GM19397 (cell line): Measurements from ENCODE around the gene RPL13A.

Experiments used
- ATAC-seq: cut with Tn5 transposase; IDR thresholded peaks from one replicate; pipeline ENCODE4 v1.9.1; 2021; ENCODE audit warnings: mild to moderate bottlenecking, moderate library complexity; ENCODE audit not compliant: unreplicated experiment

RPL13A gene

DNA sequence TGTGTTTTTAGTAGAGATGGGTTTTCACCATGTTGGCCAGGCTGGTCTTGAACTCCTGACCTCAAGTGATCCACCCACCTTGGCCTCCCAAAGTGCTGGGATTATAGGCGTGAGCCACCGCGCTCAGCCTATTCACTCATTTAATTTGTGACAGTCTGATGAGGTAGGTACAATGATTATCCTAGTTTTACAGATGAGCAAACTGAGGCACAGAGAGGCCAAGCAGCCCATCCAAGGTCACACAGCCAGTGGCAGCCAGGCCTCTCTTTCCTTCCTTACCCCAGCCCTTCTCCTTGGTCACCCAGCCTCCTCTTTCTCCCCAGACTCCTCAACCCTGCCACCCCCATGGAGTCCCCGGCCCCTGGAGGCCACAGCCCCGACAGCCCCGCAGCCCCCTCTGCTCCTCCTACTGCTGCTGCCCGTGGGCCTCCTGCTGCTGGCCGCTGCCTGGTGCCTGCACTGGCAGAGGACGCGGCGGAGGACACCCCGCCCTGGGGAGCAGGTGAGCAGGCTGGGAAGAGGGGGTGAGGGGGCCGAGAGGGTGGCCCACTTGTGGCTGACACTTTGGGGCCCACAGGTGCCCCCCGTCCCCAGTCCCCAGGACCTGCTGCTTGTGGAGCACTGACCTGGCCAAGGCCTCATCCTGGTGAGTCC is 7.3 kb upstream of the RPL13A start:
- no peak for ATAC-seq

DNA sequence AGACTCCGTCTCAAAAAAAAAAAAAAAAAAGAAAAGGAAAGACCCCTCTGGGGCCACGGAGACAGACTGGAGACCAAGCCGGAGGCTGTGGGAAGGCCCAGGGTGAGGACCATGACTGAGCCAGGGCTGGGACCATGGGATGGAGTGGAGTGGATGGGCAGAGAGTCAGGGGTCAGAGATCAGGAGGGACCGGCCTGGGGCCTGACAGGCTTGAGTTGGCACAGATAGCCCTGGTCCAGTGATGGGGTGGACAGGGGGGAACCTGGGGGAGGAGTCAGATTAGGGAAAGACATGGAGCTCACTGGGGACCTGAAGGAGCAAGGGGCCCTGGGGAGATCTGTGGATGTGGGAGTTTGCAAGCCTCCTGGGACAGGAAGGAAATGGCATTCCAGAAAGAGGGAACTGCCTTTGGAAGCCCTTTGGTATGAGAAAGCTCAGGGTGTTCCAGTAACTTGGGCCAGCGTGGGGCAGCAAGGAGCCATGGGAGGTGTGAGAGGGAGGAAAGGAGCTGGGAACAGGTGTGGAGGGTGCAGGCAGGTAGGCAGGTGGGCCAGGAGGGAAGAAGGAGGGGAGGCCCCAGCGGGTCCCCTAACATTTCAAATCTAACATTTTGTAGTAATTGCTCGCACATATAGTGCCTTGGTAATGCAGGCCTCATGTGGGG is 6.3 kb upstream of the RPL13A start:
- ATAC-seq = no peak

DNA sequence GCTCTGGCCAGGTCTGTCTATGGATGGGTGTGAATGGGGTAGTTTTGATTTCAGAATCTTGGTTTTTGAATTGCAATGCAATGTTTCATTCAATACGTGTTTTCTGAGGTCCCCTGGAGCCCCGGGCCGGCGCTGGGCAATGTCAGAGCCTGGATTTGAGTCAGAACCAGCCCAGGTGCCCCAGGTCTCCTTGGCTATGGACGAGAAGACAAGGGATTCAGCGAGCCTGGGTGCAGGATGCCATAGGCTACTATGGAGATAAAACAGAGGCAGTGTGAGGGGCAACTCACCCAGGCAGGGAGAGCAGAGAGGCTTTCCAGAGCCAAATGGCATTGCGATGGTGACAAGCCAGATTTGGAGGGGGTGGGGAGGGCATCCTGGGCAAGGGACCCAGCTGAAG is 1.2 kb upstream of the RPL13A start:
- no peak for ATAC-seq

DNA sequence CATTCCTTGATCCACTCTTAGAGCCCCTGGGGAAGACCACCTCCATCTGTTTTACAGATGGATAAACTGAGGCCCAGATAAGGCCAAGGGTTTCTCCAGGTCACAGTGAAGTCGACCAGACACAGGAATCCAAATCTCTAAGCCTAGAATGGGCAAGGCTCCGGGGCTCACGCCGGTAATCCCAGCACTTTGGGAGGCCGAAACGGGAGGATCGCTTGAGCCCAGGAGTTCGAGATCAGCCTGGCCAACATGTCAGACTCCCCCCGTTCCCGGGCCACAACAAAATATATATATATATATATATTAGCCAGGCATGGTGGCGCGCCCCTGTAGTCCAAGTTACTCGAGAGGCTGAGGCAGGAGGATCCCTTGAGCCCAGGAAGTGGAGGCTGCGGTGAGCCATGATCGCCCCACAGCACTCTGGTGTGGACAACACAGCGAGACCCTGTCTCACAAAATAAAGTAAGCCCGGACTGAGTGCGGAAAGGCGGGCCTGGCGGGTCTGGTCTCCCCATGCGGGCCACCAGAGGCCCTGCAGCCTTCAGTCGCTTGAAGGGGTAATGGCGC is 615 bp upstream of the RPL13A start:
- ATAC-seq = no peak

DNA sequence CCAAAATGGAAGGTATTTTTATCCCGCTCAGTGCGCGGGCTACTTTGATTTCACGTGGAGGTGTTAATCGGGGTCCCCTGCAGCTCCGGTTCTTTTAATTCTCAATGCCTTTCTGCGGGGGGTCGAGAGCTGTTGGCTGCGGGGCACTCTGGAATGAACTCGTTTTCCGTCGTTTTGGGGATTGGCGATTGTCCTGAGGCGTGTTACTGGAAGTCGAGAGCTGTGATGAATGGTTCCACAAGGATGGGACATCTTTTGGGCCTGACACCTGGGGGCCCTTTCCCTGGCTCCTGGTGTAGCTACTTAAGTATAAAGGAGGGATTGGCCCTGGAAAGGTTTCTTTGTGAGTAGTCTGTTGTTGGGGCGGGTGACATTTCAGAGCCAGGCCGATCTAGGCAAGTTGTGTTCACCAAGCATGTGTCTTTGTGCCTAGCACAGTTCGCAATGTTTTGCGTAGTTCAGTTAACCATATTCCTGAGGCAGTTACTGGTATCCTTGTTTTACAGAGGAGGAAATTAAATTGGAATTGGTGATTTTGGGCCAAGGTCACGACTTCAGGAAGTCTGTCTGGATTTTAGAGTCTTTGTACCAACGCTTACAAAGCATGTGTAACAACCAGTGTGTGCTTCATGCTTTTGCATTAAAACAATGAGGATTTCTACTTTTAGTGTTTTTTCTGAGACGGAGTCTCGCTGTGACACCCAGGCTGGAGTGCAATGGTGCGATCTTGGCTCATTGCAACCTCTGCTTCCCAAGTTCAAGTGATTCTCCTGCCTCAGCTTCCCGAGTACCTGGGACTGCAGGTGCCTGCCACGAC is 846 bp downstream of the RPL13A start:
- ATAC-seq = no peak

DNA sequence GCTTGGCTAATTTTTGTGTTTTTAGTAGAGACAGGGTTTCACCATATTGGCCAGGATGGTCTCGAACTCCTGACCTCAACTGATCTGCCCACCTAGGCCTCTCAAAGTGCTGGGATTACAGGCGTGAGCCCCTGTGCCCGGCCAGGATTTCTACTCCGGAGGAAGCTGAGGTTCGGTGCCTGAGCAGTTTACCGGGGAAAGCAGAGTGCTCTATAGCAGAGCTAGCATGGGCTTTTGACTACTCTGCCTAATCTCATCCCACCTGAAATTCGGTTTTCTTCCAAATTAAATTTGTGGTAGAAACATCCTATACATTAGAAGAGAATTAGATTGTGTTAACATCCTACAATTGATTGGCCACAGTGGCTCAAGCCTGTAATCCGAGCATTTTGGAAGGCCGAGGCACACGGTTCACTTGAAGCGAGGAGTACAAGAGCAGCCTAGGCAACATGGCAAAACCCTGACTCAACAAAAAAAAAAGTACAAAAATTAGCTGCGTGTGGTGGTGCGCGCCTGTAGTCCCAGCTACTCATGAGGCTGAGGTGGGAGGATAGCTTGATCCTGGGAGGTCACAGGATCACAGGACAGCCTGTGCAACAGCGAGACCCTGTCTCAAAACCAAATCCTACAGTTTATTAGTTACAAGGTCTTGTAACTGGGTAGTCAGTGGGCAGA is 1.6 kb downstream of the RPL13A start:
- no peak for ATAC-seq

DNA sequence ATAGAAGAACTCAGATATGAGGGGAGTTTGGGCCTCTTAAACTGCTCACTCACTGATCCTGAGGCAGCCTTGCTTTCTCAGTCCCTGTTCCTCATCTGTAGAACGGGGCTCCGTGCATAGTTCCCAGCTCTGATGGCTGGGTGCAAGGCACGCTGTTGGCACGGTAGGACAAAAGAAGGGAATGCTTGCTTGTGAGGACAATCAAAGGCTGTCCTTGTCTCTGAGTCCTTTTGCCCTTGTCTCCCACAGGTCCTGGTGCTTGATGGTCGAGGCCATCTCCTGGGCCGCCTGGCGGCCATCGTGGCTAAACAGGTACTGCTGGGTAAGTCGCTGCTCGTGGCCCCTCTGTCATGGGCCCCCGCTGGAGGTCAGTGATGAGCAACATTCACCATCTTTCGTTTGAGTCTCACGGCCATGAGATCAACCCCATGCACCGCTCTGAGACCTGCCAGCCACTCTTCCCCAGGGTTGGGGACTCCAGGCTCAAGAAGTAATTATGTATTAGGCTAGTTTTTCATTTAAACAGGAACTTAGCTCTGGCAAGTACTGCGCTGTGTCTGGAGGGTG is 2.3 kb downstream of the RPL13A start:
- no peak for ATAC-seq

DNA sequence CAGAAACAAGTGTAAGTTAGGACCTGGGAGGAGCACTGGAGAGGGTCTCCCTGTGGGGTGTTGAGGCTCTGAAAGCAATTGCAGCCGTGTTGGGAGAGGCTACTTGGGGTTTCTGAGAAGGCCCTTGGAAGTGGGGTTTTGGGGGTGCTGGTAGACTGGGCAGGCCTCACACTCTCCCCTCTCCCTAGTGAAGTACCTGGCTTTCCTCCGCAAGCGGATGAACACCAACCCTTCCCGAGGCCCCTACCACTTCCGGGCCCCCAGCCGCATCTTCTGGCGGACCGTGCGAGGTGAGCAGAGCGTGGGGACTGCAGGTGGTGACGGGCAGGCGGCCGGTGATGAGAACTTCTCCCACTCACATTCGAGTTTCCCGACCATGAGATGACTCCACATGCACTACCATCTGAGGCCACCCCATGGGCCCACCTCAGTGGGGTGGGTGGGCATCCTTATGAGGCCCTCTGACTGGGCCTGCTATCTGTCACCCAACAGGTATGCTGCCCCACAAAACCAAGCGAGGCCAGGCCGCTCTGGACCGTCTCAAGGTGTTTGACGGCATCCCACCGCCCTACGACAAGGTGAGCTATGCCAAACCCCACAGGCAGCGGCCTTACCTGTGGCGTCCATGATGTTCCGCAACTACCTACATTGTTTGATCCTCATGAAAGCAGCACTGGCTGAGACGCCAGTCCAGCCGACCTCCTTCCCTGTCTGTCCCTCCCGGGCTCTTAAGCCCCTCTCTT is 3.0 kb downstream of the RPL13A start:
- ATAC-seq = no peak

DNA sequence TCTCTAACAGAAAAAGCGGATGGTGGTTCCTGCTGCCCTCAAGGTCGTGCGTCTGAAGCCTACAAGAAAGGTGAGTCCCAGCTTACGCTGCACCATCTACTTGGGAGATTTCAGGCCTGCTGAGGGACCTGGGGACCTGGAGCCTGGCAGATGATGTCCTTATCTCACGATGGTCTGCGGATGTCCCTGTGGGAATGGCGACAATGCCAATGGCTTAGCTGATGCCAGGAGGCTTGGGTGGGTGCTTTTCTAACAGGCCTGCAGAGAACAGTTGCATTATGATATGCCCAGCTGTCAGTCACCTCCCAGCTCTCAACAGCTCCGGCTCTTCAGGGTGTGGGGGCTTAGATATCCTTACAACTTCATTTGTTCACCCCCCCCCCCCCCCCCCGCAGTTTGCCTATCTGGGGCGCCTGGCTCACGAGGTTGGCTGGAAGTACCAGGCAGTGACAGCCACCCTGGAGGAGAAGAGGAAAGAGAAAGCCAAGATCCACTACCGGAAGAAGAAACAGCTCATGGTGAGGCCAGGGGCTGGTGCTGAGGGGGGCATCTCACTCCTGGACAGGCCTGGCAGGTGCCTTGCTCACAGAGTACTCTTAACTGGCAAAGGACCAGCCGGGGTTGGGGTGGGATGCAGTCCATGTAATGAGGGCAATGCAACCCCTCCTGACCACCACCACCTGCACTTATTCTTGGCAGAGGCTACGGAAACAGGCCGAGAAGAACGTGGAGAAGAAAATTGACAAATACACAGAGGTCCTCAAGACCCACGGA is 3.8 kb downstream of the RPL13A start:
- no peak for ATAC-seq

DNA sequence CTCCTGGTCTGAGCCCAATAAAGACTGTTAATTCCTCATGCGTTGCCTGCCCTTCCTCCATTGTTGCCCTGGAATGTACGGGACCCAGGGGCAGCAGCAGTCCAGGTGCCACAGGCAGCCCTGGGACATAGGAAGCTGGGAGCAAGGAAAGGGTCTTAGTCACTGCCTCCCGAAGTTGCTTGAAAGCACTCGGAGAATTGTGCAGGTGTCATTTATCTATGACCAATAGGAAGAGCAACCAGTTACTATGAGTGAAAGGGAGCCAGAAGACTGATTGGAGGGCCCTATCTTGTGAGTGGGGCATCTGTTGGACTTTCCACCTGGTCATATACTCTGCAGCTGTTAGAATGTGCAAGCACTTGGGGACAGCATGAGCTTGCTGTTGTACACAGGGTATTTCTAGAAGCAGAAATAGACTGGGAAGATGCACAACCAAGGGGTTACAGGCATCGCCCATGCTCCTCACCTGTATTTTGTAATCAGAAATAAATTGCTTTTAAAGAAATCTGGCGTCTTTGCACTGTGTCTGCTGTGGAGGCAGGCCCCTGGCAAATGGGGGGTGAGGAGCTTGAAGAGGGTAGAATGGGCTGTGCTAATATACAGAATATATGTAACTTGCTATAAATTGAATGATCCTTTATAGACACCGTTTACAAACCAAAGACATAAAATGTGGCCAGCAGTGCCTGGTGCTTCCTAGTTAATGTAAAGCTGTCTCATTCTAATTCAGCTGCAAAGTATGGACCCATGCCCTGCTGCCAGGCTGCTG is 4.6 kb downstream of the RPL13A start:
- ATAC-seq = no peak

DNA sequence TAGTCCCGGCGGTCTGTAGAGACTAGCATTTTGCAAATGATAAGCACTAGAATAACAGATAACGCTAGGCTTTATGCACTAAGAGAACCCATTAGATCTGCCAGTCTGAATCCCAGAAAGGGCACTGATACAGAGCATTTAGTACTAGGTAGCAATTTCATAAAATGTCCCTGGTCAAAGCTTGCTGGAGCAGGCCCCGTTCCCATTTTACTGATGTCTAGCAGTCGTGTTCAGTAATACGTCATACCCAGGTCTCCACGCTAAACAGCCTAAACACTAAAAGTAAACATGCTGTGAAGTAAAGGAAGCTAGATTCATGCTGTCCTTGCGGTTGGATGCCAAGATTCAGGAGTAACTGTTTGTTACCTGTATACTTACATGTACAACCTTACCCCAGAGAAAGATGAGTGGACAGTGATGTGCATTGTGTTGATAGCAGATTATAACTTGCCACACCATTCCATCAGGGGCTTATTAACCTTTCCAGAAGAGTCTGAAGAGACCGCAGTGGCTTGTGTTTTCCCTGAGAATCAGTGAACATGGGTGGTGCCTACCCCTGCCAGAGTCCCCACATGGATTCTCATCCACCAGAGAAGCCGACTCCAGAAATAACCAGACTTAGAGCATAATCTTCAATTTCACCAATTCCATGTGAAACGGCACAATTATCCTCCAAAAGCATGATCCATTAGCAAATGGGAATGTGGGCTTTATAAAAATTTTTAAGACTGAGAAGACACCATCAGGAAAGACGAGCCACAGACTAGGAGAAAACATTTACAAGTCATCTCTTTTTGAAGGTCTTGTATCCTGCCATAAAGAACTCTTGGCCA is 5.4 kb downstream of the RPL13A start:
- ATAC-seq = no peak

DNA sequence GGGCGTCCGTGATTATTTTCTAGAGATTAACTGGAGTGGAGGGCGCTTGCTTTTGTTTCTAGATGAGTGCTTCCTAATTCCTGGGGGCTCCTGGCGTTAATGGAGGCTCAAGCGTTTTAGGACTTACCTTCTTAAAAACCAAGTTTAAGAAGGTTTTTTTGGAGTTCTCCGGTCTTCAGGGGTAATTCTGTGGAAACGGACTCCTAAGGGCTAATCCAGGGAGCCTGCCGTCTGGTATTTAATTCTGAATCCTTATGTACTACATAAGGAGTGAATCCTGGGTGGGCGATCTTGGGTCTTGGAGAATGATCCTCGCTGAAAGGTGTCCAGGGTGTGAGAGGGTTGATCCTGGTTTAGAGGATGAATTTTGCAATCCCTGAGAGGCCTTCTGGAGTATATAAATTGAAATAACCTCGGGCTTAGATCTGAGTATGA is 9.2 kb downstream of the RPL13A start:
- no peak for ATAC-seq

DNA sequence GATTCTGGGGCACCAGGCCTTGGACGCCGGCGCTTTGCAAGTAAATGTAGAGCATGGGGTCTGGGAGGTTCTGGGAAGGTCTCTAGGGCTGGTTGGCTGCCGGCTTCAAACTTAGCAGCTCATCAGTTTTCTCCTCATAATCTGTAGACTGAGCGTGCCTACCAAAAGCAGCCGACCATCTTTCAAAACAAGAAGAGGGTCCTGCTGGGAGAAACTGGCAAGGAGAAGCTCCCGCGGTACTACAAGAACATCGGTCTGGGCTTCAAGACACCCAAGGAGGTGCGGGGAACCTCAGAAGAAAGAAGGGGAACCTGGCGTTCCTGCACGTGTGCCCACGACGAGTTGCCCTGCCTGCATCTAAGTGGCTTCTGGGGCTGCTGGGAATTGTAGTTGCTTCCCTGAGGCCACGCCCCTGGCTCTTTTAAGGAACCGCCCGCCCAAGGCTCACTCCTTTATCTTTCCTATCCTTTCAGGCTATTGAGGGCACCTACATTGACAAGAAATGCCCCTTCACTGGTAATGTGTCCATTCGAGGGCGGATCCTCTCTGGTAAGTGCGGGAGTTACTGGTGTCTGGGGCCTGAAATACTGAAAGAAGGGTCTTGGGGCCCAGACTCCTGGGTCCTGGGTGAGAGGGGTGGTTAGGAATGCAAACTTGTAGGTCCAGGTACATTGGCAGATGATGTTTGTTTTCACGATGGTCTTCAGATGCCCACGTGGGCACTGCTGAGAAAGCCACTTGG is 9.8 kb downstream of the RPL13A start:
- ATAC-seq = no peak

DNA sequence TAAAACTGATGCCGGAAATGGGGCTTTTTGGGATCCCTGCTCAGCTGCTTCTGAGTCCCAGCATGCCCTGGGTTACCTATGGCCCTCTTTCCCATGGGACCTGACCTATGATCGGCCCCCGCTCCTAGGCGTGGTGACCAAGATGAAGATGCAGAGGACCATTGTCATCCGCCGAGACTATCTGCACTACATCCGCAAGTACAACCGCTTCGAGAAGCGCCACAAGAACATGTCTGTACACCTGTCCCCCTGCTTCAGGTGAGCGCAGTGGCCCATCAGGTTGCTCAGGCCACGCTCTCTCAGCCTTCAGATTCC is 10.3 kb downstream of the RPL13A start:
- no peak for ATAC-seq

DNA sequence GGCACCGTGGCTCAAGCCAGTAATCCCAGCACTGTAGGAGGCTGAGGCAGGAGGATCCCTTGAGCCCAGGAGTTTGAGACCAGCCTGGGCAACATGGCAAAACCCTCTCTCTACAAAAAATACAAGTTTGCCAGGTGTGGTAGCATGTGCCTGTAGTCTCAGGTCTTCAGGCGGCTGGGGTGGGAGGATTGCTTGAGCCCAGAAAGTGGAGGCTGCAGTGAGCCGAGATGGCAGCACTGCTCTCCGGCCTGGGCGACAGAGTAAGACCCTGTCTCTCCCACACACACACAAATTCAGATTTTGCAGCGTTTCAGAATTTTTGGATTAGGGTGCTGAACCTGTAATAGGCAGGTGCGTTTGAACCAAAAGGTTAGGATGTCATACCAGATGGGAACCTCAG is 11.1 kb downstream of the RPL13A start:
- no peak for ATAC-seq

DNA sequence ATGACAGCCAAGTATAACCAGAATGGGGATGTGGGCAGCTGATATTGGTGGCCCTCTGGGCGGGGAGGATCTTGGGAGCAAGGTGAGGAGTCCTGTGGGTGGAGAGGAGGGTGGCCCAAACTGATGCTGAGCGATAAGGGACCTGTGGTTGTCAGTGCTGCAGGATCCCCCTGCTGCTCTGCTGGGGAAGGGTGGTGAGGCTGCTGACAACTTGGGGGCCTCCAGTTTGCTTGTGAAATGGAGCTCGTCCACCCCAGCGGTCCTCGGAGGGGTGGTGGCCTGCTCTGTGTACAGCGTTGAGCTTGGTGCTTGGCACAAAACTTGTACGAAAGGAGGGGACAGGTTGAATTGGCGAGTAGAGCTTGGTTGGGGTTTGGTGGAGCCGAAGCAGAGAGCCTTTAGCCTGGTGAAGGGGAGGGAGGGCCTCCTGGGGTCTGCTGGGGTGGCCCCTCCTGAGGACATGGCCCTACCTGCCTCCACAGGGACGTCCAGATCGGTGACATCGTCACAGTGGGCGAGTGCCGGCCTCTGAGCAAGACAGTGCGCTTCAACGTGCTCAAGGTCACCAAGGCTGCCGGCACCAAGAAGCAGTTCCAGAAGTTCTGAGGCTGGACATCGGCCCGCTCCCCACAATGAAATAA is 11.7 kb downstream of the RPL13A start:
- no peak for ATAC-seq
